GM12878 (cell line): ENCODE results near the gene RPS2. TPM values are rescaled to one million over a fixed set of nuclear protein-coding genes. Genes with fewer than 3 reads are reported as not detected.

Experiments
- ATAC-seq: fragments of 200-7000 bp; cut with Tn5 transposase; 3 replicates; pipeline ENCODE4 v1.9.1; 2020; ENCODE audit warnings: mild to moderate bottlenecking, moderate library complexity
- BruUV-seq: library from RNA; stranded (reverse); fragments of 400-500 nt; replicated peaks from 2 replicates; lab custom pipeline; 2021; lab: Mats Ljungman, UMichigan
- CTCF ChIA-PET: fragments of 300-600 bp; sonication (Branson Sonifier 250); formaldehyde crosslinking; extraction: SDS; loops from one replicate; lab custom pipeline; 2021; ENCODE audit warnings: inconsistent platforms; lab: Yijun Ruan, JAX
- POLR2A ChIA-PET: fragments of 350-600 bp; formaldehyde crosslinking; extraction: SDS; loops from one replicate; lab custom pipeline; 2021; ENCODE audit warnings: inconsistent platforms; lab: Charles Lee
- RAD21 ChIA-PET: fragments of 300-600 bp; sonication (Branson Sonifier 250); formaldehyde crosslinking; loops from one replicate; lab custom pipeline; 2023; ENCODE audit warnings: antibody characterized with exemption; ENCODE audit not compliant: unreplicated experiment; lab: Charles Lee
- SMC1A ChIA-PET: fragments of 300-600 bp; sonication (Branson Sonifier 250); formaldehyde crosslinking; loops from one replicate; lab custom pipeline; 2023; ENCODE audit not compliant: unreplicated experiment, uncharacterized antibody; lab: Charles Lee
- DNase-seq: peaks from one replicate; pipeline ENCODE4 v3.0.0-alpha.2; 2011; ENCODE audit warnings: low read depth, low spot score
- FAIRE-seq: peaks from 3 replicates; lab custom pipeline; 2011; peaks lifted over from hg19 to GRCh38; lab: Jason Lieb, UNC
- H2AFZ ChIP-seq: 2 replicates; pipeline ENCODE4 v1.6.0; 2011; ENCODE audit warnings: low read depth, low read length, control low read depth; ENCODE audit not compliant: control insufficient read depth
- H3K27ac ChIP-seq: 2 replicates; pipeline ENCODE4 v1.5.1; 2011; ENCODE audit warnings: control low read depth; ENCODE audit not compliant: control insufficient read depth, insufficient read depth
- H3K27me3 ChIP-seq, 2 experiments: replicated peaks in 1 of 2; 2 replicates each; pipeline versions ENCODE4 v1.6.0 to v1.6.1; 2011; ENCODE audit warnings: low read length in 1 of 2; ENCODE audit not compliant: control insufficient read depth in 2 of 2, insufficient read depth in 2 of 2
- H3K36me3 ChIP-seq, 2 experiments: 2 replicates each; pipeline ENCODE4 v1.5.1; 2011; ENCODE audit warnings: low read length in 1 of 2; ENCODE audit not compliant: control insufficient read depth in 2 of 2, insufficient read depth in 2 of 2
- H3K4me1 ChIP-seq: 2 replicates; pipeline ENCODE4 v1.6.1; 2011; ENCODE audit warnings: mild to moderate bottlenecking, low read length, moderate library complexity, mixed read lengths; ENCODE audit not compliant: control insufficient read depth, insufficient read depth
- H3K4me2 ChIP-seq: 2 replicates; pipeline ENCODE4 v1.6.0; 2011; ENCODE audit warnings: control low read depth; ENCODE audit not compliant: control insufficient read depth, insufficient read depth
- H3K4me3 ChIP-seq: fragments of 200-600 bp; sonication (generic); 2 replicates; pipeline ENCODE4 v1.5.1; 2016
- H3K79me2 ChIP-seq: 2 replicates; pipeline ENCODE4 v1.6.0; 2011; ENCODE audit warnings: low read length; ENCODE audit not compliant: control insufficient read depth, insufficient read depth
- H3K9ac ChIP-seq: 2 replicates; pipeline ENCODE4 v1.8.0; 2011; ENCODE audit warnings: low read length, control low read depth, mixed read lengths; ENCODE audit not compliant: control insufficient read depth, insufficient read depth
- H3K9me3 ChIP-seq: replicated peaks from 3 replicates; pipeline ENCODE4 v1.5.1; 2011; ENCODE audit warnings: mild to moderate bottlenecking, low read length; ENCODE audit not compliant: control insufficient read depth, insufficient read depth
- H4K20me1 ChIP-seq: 2 replicates; pipeline ENCODE4 v1.6.0; 2011; ENCODE audit not compliant: control insufficient read depth, insufficient read depth
- BHLHE40 ChIP-seq, 2 experiments: fragments of 450-650 bp in 1 of 2; IDR thresholded peaks; 2 replicates each; pipeline ENCODE4 v1.6.1; 2011 to 2017; ENCODE audit warnings: low read depth in 2 of 2, borderline replicate concordance in 1 of 2, improper control_type of control experiment in 1 of 2, low read length in 1 of 2, mild to moderate bottlenecking in 1 of 2
- DPF2 ChIP-seq: fragments of 450-650 bp; IDR thresholded peaks from 2 replicates; pipeline ENCODE4 v1.6.1; 2017; ENCODE audit warnings: mild to moderate bottlenecking
- ETV6 ChIP-seq, 2 experiments: fragments of 450-650 bp in 1 of 2; IDR thresholded peaks in 1 of 2; conservative IDR thresholded peaks in 1 of 2; 2 replicates each; pipeline ENCODE4 v1.6.1; 2014; ENCODE audit warnings: antibody characterized with exemption in 1 of 2, borderline replicate concordance in 1 of 2, low read depth in 1 of 2, mild to moderate bottlenecking in 1 of 2, moderate library complexity in 1 of 2
- GATAD2B ChIP-seq: fragments of 450-650 bp; conservative IDR thresholded peaks from 2 replicates; pipeline ENCODE4 v1.6.1; 2017; ENCODE audit warnings: low read depth, mild to moderate bottlenecking, moderate library complexity
- LARP7 ChIP-seq: fragments of 450-650 bp; IDR thresholded peaks from 2 replicates; pipeline ENCODE4 v1.6.1; 2017; ENCODE audit warnings: mild to moderate bottlenecking
- NKRF ChIP-seq: fragments of 450-650 bp; conservative IDR thresholded peaks from 2 replicates; pipeline ENCODE4 v1.6.1; 2017; ENCODE audit warnings: mild to moderate bottlenecking, moderate library complexity
- POLR2A ChIP-seq: IDR thresholded peaks from 2 replicates; pipeline ENCODE4 v1.6.1; 2011; ENCODE audit warnings: low read depth, mild to moderate bottlenecking, low read length
- PRDM15 ChIP-seq: fragments of 450-650 bp; formaldehyde crosslinking; IDR thresholded peaks from 2 replicates; pipeline ENCODE4 v1.4.0; 2020; ENCODE audit warnings: mild to moderate bottlenecking, moderate library complexity
- SIN3A ChIP-seq: IDR thresholded peaks from 2 replicates; pipeline ENCODE4 v1.6.1; 2012; ENCODE audit warnings: low read depth, low read length, improper control_type of control experiment
- SMARCA5 ChIP-seq: fragments of 450-650 bp; IDR thresholded peaks from 2 replicates; pipeline ENCODE4 v1.6.1; 2017; ENCODE audit warnings: mild to moderate bottlenecking
- TCF12 ChIP-seq: IDR thresholded peaks from 2 replicates; pipeline ENCODE4 v1.6.1; 2011; ENCODE audit warnings: low read depth, mild to moderate bottlenecking, low read length
- ZBTB4 ChIP-seq: fragments of 450-650 bp; formaldehyde crosslinking; IDR thresholded peaks from 2 replicates; pipeline ENCODE4 v1.4.0; 2022; ENCODE audit warnings: mild to moderate bottlenecking, moderate library complexity
- WGBS: methylation state at CpG from one replicate; pipeline ENCODE4 v1.1.6; 2016; ENCODE audit warnings: low lambda C conversion rate; ENCODE audit not compliant: insufficient replicate concordance, insufficient coverage; ENCODE audit errors: missing lambda C conversion rate; 5-methylcytosine and 5-hydroxymethylcytosine counted together
- in situ Hi-C: fragments of 300-500 bp; cut with MboI; formaldehyde crosslinking; loops from 9 replicates; pipeline ENCODE4 v1.14.3; 2018; ENCODE audit warnings: mixed read lengths
- intact Hi-C: fragments of 100-400 bp; cut with micrococcal nuclease; formaldehyde crosslinking; loops from one replicate; pipeline ENCODE4 v1.14.2; 2022; ENCODE audit not compliant: unreplicated experiment
- polyA plus RNA-seq, 11 experiments: library from polyadenylated mRNA; depleted of rRNA in 4 of 11; unstranded in 6 of 11; stranded (reverse) in 5 of 11; fragments of >200 nt; fragmentation: Nextera tagmentation in 4 of 11; fragmentation: Illumina TruSeq in 1 of 11; extraction: Ambion mirVana in 4 of 11; extraction: Trizol in 1 of 11; gene quantifications; 1 replicate in 1 of 11; 2 replicates in 10 of 11; pipeline versions ENCODE4 v1.2.1 to v1.2.3, GENCODE V29; 2011 to 2016; ENCODE audit warnings: inconsistent platforms in 2 of 11, missing spikeins in 2 of 11, low read depth in 1 of 11
- total RNA-seq, 4 experiments: library from RNA; depleted of rRNA in 3 of 4; stranded (reverse); fragments of >200 nt in 3 of 4; fragmentation: Illumina TruSeq in 1 of 4; extraction: Trizol in 1 of 4; gene quantifications; 2 replicates each; pipeline versions ENCODE4 v1.2.1 to v1.2.3, GENCODE V29; 2013 to 2021

The RPS2 gene
- total and polyA plus RNA-seq, 10 of the 15 experiments (the other 5 are each of a cell fraction or from before 2014, with no cell fraction given), result 1,295 to 7,121 (median 3,933) TPM

GRCh38 chr16:2009164-2009711 lies 44.6 kb upstream of the RPS2 start:
- TF ChIP-seq LARP7 (peak; percentile 20; the same call in 1 of the 2 replicates), BHLHE40 (IDR thresholded peaks at IDR 0.05; ENCODE audit: borderline replicate concordance in 1 of 2, low read depth in 2 of 2, low read length in 1 of 2) (no peak), GATAD2B (0 out of 2 replicates have a peak, but pooled peaks have one; percentile 4), ZBTB4 (CRISPR knock-in tag) (no peak), DPF2 (peak; percentile 30; the same call in 1 of the 2 replicates), TCF12 (0 out of 2 replicates have a peak, but pooled peaks have one; percentile 12), PRDM15 (CRISPR knock-in tag) (no peak), NKRF (peak; percentile 59), ETV6 (conservative IDR thresholded peaks at IDR 0.05 in 1 of 2, IDR thresholded peaks at IDR 0.05 in 1 of 2; ENCODE audit: borderline replicate concordance in 1 of 2, low read depth in 1 of 2) (no peak), SIN3A (0 out of 2 replicates have a peak, but pooled peaks have one; percentile 11), SMARCA5 (peak; percentile 36; the same call in 1 of the 2 replicates), POLR2A (peak; percentile 71; the same call in 1 of the 2 replicates)
- H3K36me3 ChIP-seq, result peaks cover 0 to 3% of the 10 kb centered on the region in 2 experiments; a peak in 1 of 4 replicates
- no peaks in the 10 kb centered on the region for H3K27me3 ChIP-seq
- H3K4me1 ChIP-seq, result peaks cover 21% of the 10 kb centered on the region
- ChIA-PET RAD21 (no interaction called here), CTCF (interaction anchor here (1.3 kb wide), 1 partner anchor 8 kb away, joined by 3 read pairs; no protein-coding TSS in a partner anchor), SMC1A (interaction anchor here (1.1 to 1.9 kb wide), 2 partner anchors 28 to 146 kb away, joined by 3 to 5 read pairs; partner anchors contain the start of genes NOXO1 and TRAF7), POLR2A (interaction anchor here (0.6 to 2.2 kb wide), 4 partner anchors 13 to 526 kb away, joined by 3 to 14 read pairs (median 6); partner anchors contain the start of gene TRAF7)
- WGBS, result 2% methylated on average over 44 of the region's 55 CpGs
- H3K79me2 ChIP-seq, result peaks cover 61% of the 10 kb centered on the region
- H3K9me3 ChIP-seq, result no peaks in the 10 kb centered on the region
- no peaks in the 10 kb centered on the region for H4K20me1 ChIP-seq
- peak overlapping the region; percentile 89 for H3K27ac ChIP-seq
- ATAC-seq (peak; percentile 25), DNase-seq (no peak), FAIRE-seq (no peak)
- in situ Hi-C loops (no loop called here), intact Hi-C loops (loop anchor here (5.0 kb wide), 1 partner anchor 143 kb away; no protein-coding TSS in a partner anchor)
- peak overlapping the region; percentile 100 for H3K4me3 ChIP-seq
- H3K9ac ChIP-seq, result peak overlapping the region; percentile 92
- no TSS peak for BruUV-seq
- peak overlapping the region; percentile 98 for H3K4me2 ChIP-seq
- H2AFZ ChIP-seq, result no peak overlapping the region; the same call in 1 of the 2 replicates
